ENCODE data around the gene TRERF1.

TRERF1 gene

GRCh38 chr6:42368181-42368580, 83.5 kb downstream of the TRERF1 start:
- no peak for DNase-seq

DNA sequence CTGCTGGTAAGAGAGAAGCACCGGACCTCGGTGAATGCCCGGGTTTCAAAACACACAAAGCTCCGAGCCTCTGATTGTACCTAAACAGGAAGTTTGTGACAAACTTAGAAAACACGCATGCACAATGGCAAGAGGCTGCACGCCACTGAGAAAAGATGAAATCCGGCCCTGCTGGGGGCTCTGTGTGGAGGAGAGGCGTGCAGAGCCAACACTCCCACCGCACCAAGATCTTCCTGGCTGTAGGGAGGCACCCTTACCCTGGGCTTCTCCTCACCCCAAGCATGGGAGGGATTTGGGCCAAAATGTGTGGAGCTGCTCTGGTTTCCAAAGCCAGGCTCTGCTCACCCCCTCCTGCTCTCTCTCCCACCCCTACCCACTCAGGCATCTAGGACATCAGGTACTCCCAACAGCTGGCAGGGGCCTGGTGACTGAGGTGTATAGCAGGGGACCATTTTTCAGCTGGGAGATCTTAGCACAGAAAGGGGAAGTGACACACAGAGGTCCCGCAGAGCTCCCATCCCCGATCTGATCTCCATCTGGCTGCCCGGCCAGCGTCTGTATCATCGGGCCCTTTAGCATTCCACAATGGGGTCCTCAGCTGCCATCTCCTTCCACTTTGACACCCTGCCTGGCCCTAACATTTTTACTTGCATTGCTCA, 84.2 kb downstream of the TRERF1 start:
- DNase-seq: peak in 4 of 51 donors; percentile 5 to 29 (median 10)

GRCh38 chr6:42366999-42367352, 84.8 kb downstream of the TRERF1 start:
- DNase-seq: no peak

DNA sequence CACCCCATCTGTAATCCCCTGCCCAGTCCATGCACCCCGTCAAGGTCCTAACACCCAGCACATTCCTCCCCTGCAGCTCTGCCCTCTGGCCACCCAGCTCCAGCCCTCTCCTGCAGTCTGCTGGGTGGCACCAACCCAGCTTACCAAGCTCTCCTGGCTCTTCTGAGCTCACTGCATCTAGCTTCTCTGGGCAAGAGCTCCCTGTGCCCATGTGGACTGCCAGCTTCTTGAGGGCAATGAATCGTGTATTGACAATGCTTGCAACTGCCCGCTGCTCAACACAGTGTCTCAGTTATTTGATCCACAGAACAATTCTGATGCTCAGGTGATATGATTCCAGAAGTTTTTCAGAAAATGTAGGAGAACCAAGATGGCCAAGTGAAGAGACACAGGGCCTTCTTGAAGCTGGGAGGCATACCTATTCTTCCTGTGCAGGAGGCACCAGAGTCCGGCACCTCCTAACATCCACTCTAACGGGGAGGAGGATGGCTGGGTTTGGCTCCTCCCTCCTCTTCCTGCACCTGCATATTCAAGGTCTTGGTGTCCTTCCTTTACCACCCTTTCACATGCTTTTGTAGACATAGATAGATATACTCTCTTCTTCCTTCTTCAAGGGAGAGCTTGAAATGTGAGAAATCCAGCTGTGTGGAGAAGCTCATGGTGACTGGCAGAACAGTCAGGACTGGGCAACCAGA, 85.6 kb downstream of the TRERF1 start:
- no peak for DNase-seq

DNA sequence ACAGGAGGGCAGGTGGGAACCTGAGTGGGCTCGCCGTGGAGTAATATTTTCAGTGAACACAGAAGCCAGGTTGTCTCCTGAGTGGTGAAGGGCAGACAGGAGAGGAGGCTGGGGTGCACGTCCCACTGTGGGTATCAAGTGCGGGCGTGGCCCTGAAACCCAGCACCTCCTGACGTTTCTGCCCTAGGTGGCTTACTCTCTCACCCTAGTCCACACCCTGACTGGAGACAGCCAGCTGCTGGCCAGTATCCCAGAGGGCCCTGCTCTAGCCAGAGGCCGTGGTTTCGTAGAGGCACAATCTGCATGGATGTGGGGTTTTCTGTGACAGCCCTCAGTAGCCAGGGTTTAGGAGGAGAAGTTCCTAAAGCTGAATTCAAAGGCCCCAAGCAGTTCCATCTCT, 86.7 kb downstream of the TRERF1 start:
- no peak for DNase-seq

DNA sequence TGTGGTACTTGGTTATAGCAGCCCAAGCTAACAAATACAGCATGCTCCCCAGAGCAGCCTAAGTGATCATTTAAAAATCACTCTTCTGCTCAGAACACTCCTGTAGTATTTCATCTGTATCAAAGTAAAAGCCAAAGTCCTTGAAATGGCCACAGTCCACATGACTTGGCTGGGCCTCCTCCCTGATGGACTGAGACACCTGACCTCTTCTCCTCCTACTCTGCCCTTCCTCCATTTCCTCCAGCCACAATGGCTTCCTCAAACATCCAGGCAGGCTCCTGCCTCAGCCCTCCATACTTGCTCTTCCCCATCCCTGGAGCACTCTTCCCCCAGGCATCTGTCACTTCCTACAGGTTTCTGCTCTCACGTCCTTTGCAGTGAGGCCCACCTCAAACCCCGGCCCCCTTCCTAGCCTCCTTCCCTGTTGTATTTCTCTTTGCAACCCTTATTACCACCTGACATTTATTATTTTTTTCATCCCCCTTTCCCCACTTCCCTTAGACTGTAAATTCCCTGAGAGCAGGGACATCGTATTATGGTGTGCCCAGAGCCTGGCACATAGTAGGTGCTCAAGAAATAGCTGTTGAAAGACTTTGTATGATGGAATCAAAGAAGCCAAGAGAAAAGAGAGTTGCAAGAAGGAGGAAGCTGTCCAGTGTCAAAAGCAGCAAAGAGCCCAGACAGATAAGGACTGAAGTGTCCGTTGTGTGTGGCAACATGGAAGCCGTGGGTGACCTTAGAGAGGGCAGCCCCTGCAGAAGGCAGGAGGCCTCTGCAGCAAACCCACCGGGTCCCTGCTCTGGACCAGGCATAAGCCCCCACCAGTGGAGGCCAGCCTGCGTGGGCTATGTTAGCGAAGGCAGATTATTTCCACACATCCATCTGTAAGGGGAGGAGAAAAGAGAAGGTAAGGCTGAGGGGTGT, 87.5 kb downstream of the TRERF1 start:
- no peak for DNase-seq

- DNase-seq: no peak
Measured at GRCh38 chr6:42361036-42361435, 90.7 kb downstream of the TRERF1 start.

- no peak for DNase-seq
Measured at GRCh38 chr6:42359021-42359420, 92.7 kb downstream of the TRERF1 start.

DNA sequence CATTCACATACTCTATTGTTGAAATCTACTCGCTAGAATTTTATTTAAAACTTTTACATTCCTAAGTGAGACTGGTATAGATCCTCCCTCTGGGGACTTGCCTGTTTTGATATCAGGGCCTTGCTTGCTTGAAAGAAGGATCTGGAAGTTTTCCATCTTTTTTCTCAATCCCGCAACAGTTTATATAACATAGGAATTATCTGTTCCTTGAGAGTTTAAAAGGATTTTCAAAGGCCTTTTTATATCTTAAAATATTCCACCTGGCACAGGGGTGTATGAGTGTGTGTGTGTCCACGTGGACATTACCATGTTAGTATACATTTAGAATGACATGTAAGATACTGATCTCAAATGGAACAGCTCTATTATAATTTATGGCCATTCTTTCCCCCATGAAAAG, 96.3 kb downstream of the TRERF1 start:
- DNase-seq: no peak

DNA sequence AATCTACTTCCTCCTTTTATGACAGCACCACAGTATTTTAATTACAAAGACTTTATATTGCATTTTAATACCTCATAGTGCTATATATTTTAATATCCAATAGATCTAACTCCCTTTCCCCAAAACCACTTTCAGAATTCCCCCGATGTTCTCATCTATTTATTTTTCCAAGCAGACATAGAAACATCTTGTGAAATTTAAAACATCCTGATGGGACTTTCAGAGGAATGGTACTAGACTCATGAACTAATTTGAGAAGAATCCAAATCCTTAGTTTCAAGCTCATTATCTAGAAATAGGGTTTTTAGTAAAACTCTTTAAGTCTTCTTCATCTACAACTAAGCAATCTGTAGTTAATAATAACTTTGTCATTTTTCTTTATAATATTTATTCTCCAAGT, 97.0 kb downstream of the TRERF1 start:
- no peak for DNase-seq

- no peak for DNase-seq
Measured at GRCh38 chr6:42352856-42353564, 98.7 kb downstream of the TRERF1 start.

DNA sequence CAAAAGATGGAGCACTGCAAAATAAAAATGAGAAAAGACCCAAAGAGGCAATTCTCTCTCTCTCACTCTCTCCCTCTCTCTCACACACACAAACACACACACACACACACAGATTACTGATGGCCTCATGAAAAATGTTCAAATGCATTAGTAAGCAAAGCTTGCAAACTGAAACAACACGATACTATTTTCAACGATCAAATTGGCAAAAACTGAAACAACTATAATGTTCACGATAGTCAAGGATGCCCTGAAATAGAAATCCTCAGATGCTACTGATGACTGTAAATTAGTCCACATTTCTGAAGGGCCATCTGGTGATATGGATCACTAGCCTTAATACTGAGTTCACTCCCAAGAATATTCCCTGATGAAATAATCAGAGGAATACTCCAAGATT, 100.8 kb downstream of the TRERF1 start:
- DNase-seq: no peak

- DNase-seq: no peak
Measured at GRCh38 chr6:42349753-42350511, 101.8 kb downstream of the TRERF1 start.

DNA sequence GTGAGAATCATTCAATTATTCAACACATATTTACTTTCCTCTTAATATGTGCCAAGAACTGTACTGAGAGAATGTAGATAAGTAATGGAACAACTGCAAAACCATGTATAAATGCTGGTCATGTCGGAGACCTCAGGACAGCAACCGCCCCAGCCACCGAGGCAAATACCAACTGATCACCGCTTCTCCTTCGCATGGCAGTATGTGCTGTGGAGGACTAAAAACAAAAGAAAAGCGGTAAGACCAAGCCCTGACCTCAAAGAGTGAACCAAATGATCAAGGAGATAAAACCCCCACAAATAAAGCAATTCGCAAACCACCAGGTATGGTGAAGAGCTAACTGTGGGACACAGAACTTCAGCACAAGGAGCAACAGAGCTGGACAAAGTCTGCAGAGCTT, 104.3 kb downstream of the TRERF1 start:
- no peak for DNase-seq

- no peak for DNase-seq
Measured at GRCh38 chr6:42345696-42346416, 105.9 kb downstream of the TRERF1 start.

DNA sequence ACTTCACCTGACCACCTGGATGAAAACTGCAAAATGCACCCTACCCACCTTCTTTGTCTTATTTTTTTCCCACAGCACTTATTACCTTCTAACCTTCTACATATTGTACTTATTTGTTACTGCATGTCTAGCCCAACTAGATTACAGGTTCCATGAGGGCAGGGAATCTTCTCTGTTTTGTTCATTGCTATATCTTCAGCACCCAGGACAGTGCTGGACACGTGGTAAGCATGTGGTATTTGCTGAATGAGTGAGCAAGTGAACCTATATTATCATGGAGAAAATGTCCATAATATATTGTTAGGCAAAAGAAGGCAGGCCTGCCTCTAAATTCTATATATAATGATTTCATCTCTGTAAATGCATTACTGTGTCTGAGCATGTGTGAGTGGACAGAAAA, 107.0 kb downstream of the TRERF1 start:
- no peak for DNase-seq

DNA sequence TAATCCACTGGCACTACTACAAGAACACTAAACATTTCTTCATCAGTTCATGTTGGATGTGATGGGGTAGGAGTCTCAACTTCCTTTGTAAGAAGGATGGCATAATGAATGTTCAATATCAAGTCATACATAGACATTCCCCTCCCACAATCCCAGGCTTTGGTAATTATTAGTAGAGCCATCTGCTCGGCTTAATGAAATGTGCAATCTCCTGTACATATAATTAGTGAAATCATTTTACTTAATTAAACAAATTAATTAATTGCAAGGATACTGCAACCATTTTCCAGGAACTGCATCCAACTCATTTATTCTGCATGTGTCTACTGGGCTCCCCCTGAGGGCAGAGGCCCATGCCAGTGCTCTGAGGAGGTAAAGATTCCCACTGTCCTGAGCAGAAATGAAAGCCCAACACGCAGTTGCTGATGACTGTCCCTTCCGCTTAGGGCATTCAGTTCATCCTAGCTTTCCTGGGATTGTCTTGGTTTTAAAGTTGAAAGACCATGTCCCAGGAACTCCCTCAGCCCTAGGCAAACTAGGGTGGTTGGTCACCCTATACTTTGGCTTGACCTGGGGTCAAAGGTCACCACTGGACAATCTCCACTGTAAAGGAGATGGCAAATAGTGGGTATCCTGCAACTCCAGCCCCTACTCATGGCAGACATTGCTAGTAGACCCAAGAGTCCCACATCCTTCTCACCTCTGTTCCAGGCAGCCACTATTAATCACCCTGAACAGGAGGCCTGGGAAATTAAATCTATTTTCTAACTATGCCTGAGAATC, 109.8 kb downstream of the TRERF1 start:
- no peak for DNase-seq

DNA sequence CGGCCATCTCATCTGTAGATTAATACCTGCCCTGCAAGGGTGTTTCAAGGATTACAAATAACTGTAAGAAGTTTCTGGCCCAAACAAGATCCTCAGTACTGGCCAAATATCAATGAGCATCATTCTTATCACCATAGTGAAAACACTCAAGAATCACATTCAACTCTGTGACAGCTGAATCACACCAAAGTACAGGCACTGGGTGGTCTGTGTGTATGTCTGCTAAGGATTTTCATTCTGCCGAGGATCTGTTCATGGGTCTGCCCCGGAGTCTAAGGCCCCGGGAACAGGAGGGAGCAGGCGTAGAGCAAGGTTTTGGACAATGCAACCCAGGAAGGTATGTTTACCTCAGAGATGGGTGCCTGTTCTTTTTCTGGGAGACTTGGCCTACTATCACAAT, 110.5 kb downstream of the TRERF1 start:
- no peak for DNase-seq

GRCh38 chr6:42340511-42340910, 111.2 kb downstream of the TRERF1 start:
- DNase-seq: no peak

- DNase-seq: no peak
Measured at GRCh38 chr6:42339991-42340401, 111.7 kb downstream of the TRERF1 start.

Measured in hypothalamus (tissue), 51 donors.